ENCODE data around the gene GLYAT.

GRCh38 chr11:58734681-58735490 lies 3.1 kb upstream of the GLYAT start:
- TF ChIP-seq CTCF (IDR thresholded peaks at IDR 0.05) (no peak), POLR2A (IDR thresholded peaks at IDR 0.05) (no peak)

Data from right lobe of liver (tissue), 4 donors.